ENCODE results near the gene ZNF263.

The ZNF263 gene

DNA sequence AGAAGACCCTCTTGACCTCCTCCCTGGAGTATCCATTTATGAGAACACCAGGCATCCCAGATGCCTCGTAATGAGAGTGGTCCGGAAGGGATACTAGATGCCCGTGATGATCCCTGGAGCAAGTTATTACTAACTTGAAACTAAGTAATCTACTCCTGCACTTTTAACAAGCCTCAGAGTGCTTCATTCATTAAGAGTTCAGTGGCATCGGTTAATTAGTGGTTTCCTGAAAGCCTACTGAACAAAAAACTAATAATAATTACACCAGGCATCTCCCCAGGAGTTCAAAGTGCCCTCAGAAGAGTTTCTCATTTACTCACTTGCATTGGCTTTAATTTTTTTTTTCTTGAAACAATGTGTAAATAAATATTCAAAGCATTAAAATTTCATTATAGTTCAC, 44.2 kb downstream of the ZNF263 start:
- DNase-seq (ENCODE audit: low read depth, low spot score): no peak

DNA sequence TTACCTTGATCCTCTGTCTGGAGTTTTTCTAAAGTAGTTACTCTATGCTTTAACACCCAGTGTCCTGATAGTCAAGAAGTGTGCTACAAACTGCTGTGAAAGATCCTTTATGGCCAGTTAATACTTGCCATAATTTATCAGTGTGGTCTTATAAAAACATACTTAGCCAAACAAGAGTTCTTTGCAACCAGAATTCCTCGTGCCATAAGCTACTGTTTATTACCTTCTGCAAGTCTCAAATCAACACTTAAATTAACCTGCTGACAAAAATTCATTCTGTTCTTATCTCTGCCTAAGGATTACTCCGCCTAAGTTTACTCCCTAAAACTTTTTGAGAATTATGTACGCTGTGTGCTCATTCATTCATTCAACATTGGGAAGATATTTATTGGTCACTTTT, 44.8 kb downstream of the ZNF263 start:
- DNase-seq (ENCODE audit: low read depth, low spot score): no peak

DNA sequence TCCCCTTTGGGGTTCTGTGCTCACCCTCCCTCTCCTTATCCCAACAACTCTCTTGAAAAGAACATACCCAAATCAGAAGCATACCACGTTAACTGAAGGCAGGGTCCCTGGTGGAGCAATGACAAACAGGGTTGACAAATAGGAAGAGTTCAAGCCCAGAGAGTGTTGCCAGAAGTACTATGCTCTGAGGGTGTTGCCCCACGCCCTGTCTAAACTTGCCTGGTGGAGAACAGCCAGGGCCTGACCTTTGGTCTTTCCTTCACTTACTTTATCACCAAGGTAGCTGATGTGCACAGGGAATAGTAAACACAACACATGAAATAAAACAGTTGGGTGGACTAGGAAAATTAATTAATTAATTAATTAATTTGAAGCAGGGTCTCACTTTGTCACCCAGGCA, 45.4 kb downstream of the ZNF263 start:
- no peak for DNase-seq (ENCODE audit: low read depth, low spot score)
